Cardiac septum (tissue), 1 donor: ENCODE results near the gene KRTAP19-2. TPM values are rescaled to one million over a fixed set of nuclear protein-coding genes. Genes with fewer than 3 reads are reported as not detected.

Experiments
- total RNA-seq: library from RNA; stranded (reverse); fragmentation: NEBNext Ultra II Directional; extraction: Animal tissue kit (Norgen Biotek cat#: 25700); gene quantifications from one replicate; pipeline ENCODE4 v1.2.1, GENCODE V29; 2021
- donor health status: DM: no; HTN: no; CAD: no.

KRTAP19-2 gene
- total RNA-seq, 1 donor from 2014 or later: not detected

Other genes starting within 250 kb of the KRTAP19-2 start
- not detected for gene KRTAP24-1, start 204.5 kb downstream of the KRTAP19-2 start, total RNA-seq
- not detected for gene KRTAP25-1, start 197.9 kb downstream of the KRTAP19-2 start, total RNA-seq
- gene KRTAP26-1, start 167.1 kb downstream of the KRTAP19-2 start, total RNA-seq: not detected
- not detected for gene KRTAP27-1, start 149.7 kb downstream of the KRTAP19-2 start, total RNA-seq
- gene KRTAP23-1, start 138.8 kb downstream of the KRTAP19-2 start, total RNA-seq: not detected
- gene KRTAP13-2, start 115.2 kb downstream of the KRTAP19-2 start, total RNA-seq: not detected
- gene KRTAP13-1, start 91.4 kb downstream of the KRTAP19-2 start, total RNA-seq: not detected
- gene KRTAP13-3, start 61.5 kb downstream of the KRTAP19-2 start, total RNA-seq: not detected
- not detected for gene KRTAP13-4, start 57.2 kb downstream of the KRTAP19-2 start, total RNA-seq
- gene KRTAP15-1, start 47.2 kb downstream of the KRTAP19-2 start, total RNA-seq: not detected
- not detected for gene KRTAP19-1, start 7.1 kb downstream of the KRTAP19-2 start, total RNA-seq
- gene KRTAP19-3, start 4.6 kb upstream of the KRTAP19-2 start, total RNA-seq: not detected
- not detected for gene KRTAP19-4, start 9.7 kb upstream of the KRTAP19-2 start, total RNA-seq
- gene KRTAP19-5, start 14.7 kb upstream of the KRTAP19-2 start, total RNA-seq: not detected
- not detected for gene KRTAP19-6, start 54.4 kb upstream of the KRTAP19-2 start, total RNA-seq
- gene KRTAP19-7, start 73.9 kb upstream of the KRTAP19-2 start, total RNA-seq: not detected
- not detected for gene KRTAP22-2, start 103.0 kb upstream of the KRTAP19-2 start, total RNA-seq
- gene KRTAP6-3, start 105.0 kb upstream of the KRTAP19-2 start, total RNA-seq: not detected
- gene KRTAP6-2, start 111.5 kb upstream of the KRTAP19-2 start, total RNA-seq: not detected
- not detected for gene KRTAP22-1, start 113.7 kb upstream of the KRTAP19-2 start, total RNA-seq
- gene KRTAP6-1, start 126.5 kb upstream of the KRTAP19-2 start, total RNA-seq: not detected
- gene KRTAP20-1, start 129.0 kb upstream of the KRTAP19-2 start, total RNA-seq: not detected
- gene KRTAP20-4, start 133.2 kb upstream of the KRTAP19-2 start, total RNA-seq: not detected
- gene KRTAP20-2, start 147.8 kb upstream of the KRTAP19-2 start, total RNA-seq: not detected
- not detected for gene KRTAP20-3, start 155.4 kb upstream of the KRTAP19-2 start, total RNA-seq
- not detected for gene KRTAP21-3, start 231.3 kb upstream of the KRTAP19-2 start, total RNA-seq